ENCODE measurements around the gene TOX2. TPM values are rescaled to one million over a fixed set of nuclear protein-coding genes. Genes with fewer than 3 reads are reported as not detected.

The TOX2 gene
- total RNA-seq, 1 experiment from 2014 or later: 1.7 TPM

DNA sequence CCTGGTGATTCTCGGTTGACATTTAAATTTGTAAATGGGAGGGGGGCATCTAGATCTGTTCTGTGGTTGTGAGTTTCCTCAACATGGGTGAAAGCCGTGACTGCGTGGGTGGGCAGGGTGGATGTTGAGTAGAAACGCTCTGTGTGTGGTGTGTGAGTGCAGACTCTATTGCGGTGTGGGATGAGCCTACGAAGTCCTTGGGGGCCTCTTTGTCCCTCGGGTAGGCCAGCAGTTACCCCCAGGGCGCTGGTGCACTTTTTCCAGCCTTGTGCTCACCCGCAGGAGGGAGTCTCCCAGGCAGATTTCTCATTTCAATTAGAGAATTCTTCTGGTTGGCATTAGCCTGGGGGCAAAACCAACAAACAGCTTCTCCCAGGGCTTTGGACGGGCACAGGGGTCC, 10.6 kb downstream of the TOX2 start:
- DNase-seq: no peak
- no peak overlapping the region for H3T11ph ChIP-seq (ENCODE audit: low read length)
- Mint-ChIP-seq H3K4me1 (peaks cover 21 to 25% of the 10 kb centered on the region in 2 experiments), H3K27me3 (ENCODE audit: low read depth) (peaks cover 9% of the 10 kb centered on the region), H3K4me3 (no peak overlapping the region), H3K27ac (no peak overlapping the region), H3K36me3 (ENCODE audit: insufficient read depth in 1 of 3, low read depth in 3 of 3) (no peaks in the 10 kb centered on the region), H3K9me3 (no peaks in the 10 kb centered on the region)
- H2BK12ac ChIP-seq (ENCODE audit: insufficient read length, low read depth, low read length): no peak overlapping the region
- no peak overlapping the region for H3K9ac ChIP-seq (ENCODE audit: extremely low read depth, insufficient read length, low read length)
- H3K23me2 ChIP-seq (ENCODE audit: insufficient read length, low read depth, low read length, poor library complexity, severe bottlenecking): no peaks in the 10 kb centered on the region
- H3K9me3 ChIP-seq (ENCODE audit: control insufficient read depth, low read depth, low read length): no peaks in the 10 kb centered on the region
- no peak overlapping the region for H2BK120ac ChIP-seq (ENCODE audit: low read depth, low read length, poor library complexity, severe bottlenecking)
- H2BK20ac ChIP-seq (ENCODE audit: low read depth, low read length, poor library complexity, severe bottlenecking): no peak overlapping the region
- no peaks in the 10 kb centered on the region for H3K27me3 ChIP-seq (ENCODE audit: insufficient read depth, low read length)
- no peak overlapping the region for H3K27ac ChIP-seq (ENCODE audit: insufficient read length, low read depth, low read length)
- no peak overlapping the region for H3K56ac ChIP-seq (ENCODE audit: insufficient read length, low read depth, low read length)
- no peak overlapping the region for H3K14ac ChIP-seq (ENCODE audit: insufficient read depth, low read length)
- TF ChIP-seq, protein P1, sequence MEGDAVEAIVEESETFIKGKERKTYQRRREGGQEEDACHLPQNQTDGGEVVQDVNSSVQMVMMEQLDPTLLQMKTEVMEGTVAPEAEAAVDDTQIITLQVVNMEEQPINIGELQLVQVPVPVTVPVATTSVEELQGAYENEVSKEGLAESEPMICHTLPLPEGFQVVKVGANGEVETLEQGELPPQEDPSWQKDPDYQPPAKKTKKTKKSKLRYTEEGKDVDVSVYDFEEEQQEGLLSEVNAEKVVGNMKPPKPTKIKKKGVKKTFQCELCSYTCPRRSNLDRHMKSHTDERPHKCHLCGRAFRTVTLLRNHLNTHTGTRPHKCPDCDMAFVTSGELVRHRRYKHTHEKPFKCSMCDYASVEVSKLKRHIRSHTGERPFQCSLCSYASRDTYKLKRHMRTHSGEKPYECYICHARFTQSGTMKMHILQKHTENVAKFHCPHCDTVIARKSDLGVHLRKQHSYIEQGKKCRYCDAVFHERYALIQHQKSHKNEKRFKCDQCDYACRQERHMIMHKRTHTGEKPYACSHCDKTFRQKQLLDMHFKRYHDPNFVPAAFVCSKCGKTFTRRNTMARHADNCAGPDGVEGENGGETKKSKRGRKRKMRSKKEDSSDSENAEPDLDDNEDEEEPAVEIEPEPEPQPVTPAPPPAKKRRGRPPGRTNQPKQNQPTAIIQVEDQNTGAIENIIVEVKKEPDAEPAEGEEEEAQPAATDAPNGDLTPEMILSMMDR (conservative IDR thresholded peaks at IDR 0.05): no peak
- H4K91ac ChIP-seq (ENCODE audit: insufficient read length, low read depth, low read length): no peak overlapping the region
- no peak overlapping the region for H3K4ac ChIP-seq (ENCODE audit: low read depth, low read length)
- no peak overlapping the region for H2AFZ ChIP-seq (ENCODE audit: low read length)
- no peaks in the 10 kb centered on the region; the same call in 1 of the 2 replicates for H3K4me1 ChIP-seq (ENCODE audit: insufficient read depth, low read length)
- H3K18ac ChIP-seq (ENCODE audit: insufficient read length, low read depth, low read length): no peak overlapping the region
- no peaks in the 10 kb centered on the region for H3K79me2 ChIP-seq (ENCODE audit: insufficient read depth, low read length)
- no peak overlapping the region for H3K4me2 ChIP-seq (ENCODE audit: insufficient read depth, insufficient read length, low read length)
- no peak overlapping the region for H4K5ac ChIP-seq (ENCODE audit: insufficient read length, low read depth, low read length)
- no peak overlapping the region for H4K8ac ChIP-seq (replicated peaks; ENCODE audit: insufficient read length, low read depth, low read length)
- H2BK5ac ChIP-seq (ENCODE audit: insufficient read length, low read length): no peak overlapping the region
- no peak overlapping the region for H2AK5ac ChIP-seq (ENCODE audit: insufficient read length, low read length)
- H3K79me1 ChIP-seq (ENCODE audit: insufficient read depth, low read depth, low read length, poor library complexity, severe bottlenecking): no peaks in the 10 kb centered on the region
- no peak overlapping the region for H2BK15ac ChIP-seq (ENCODE audit: low read depth, low read length)
- no peak overlapping the region for H3K23ac ChIP-seq (ENCODE audit: insufficient read length, low read depth, low read length)
- H4K20me1 ChIP-seq (ENCODE audit: control insufficient read depth, insufficient read depth, insufficient read length): no peaks in the 10 kb centered on the region
- no CpG with 5 or more reads among the region's 10 CpGs for WGBS (ENCODE audit: extremely low coverage, insufficient read length, low lambda C conversion rate)
